Fibroblast of the aortic adventitia (primary cell): ENCODE data around the gene SMARCAL1. TPM values are rescaled to one million over a fixed set of nuclear protein-coding genes. Genes with fewer than 3 reads are reported as not detected.

Source experiments
- DNase-seq: peaks from one replicate; pipeline ENCODE4 v3.0.0-alpha.2; 2010; ENCODE audit warnings: low read depth
- H3K4me3 ChIP-seq: 2 replicates; pipeline ENCODE4 v1.5.1; 2011; ENCODE audit warnings: low read depth, mild to moderate bottlenecking, control low read depth, low read length, moderate library complexity
- CTCF ChIP-seq: IDR thresholded peaks from 2 replicates; pipeline ENCODE4 v1.5.1; 2011; ENCODE audit warnings: mild to moderate bottlenecking, low read length, control low read depth, inconsistent platforms; ENCODE audit not compliant: insufficient read depth
- total RNA-seq: library from RNA; depleted of rRNA; stranded (reverse); fragments of >200 nt; gene quantifications from 2 replicates; pipeline ENCODE4 v1.2.3, GENCODE V29; 2012; ENCODE audit warnings: low replicate concordance

The SMARCAL1 gene
- total RNA-seq = 20.6 and 32.8 TPM in 2 replicates

DNA sequence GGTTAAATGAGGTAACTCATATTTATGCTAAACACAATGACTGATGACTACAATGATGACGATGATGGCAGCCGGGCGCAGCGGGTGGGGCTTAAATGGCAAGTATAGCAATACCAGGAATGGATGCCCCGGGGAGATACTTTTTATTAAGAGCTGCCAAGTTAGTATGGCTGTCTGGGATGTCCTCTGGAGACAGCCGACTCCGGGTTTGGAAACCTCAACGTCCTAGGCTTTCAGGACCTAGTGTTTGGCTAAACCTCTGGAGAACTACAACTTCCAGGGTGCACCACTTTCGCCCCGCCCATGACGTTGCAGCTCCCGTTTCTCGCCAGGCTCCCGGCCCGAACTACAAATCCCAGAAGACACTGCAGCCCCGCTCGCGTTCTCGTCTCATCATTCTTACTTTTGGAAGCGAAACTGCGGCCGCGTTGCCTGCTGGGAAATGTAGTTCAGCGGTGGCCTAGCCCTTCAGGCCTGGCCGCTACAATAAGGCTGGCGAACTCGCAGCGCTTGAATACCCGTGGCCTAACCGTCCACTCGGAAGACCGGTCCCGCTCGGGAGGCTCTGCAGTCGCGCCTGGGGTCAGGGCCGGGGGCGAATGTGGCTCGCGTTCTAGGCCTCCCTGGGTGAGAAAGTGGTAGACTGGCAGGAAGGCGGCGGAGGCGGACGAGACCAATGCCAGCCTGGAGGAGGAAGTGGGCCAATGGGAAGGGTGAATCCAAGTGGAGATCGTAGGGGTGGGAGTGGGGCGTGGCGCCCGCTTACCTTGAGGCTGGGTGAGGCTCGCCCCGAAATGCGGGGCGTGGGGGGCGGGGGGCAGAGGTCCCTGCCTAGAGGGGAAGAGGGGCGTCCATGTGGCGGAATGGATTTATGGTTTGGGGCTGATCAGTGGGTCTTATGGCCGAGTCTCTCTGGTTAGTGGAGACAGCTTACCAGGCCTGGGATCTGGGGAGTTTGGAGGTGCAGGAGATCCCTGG is at the start of gene SMARCAL1:
TSS of gene SMARCAL1 (plus strand) at position 463 of the 978 bp plus-strand sequence. CDS start 2,221 bp downstream, outside the sequence.
- H3K4me3 ChIP-seq = peak within 1 kb of the TSS; percentile 89
- TF ChIP-seq CTCF = no peak
- peak; percentile 99 for DNase-seq

DNA sequence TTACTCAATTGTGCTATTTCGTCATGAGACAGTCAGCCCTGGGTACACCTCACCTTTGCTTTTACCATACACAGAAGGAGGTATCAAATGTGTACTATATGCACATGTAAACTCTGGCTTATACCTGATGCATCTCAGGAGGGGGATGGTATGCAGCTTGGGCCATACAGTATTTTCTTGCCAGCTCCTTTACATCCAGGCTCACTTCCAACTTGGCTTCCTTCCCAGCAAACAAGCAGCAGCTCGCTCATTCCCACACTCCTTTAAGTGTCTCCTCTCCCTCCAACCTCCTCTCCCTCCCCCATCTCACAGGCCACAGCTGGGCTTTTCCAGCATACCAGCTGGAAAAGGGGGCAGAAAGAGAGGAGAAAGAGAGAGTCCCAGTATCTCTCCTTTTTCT is 49.6 kb upstream of the SMARCAL1 start:
- no peak overlapping the region for H3K4me3 ChIP-seq
- TF ChIP-seq CTCF = no peak
- peak; percentile 69 for DNase-seq

GRCh38 chr2:216363221-216363620 is 49.1 kb upstream of the SMARCAL1 start:
- TF ChIP-seq CTCF = no peak
- no peak for DNase-seq
- H3K4me3 ChIP-seq = no peak overlapping the region

DNA sequence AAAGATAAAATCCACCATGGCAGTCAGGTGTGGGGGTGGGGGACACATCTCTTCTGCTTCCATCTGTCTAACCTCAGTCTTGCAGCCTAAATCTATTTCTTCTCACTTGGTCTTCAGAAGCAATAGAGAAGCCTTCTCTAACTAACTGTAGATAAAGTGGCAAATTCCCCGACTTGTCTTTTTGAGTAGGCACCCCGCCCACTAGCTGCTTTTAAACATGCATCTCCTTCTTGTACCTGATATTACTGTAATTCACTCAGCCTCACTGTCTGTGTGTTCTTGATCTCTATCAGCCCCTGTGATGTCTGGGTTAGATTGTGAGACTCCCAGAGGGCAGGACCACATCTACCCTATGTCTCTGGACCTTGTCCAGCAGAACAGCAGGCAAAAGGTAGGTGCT is 46.8 kb upstream of the SMARCAL1 start:
- H3K4me3 ChIP-seq = no peak overlapping the region
- TF ChIP-seq CTCF = no peak
- DNase-seq = no peak

DNA sequence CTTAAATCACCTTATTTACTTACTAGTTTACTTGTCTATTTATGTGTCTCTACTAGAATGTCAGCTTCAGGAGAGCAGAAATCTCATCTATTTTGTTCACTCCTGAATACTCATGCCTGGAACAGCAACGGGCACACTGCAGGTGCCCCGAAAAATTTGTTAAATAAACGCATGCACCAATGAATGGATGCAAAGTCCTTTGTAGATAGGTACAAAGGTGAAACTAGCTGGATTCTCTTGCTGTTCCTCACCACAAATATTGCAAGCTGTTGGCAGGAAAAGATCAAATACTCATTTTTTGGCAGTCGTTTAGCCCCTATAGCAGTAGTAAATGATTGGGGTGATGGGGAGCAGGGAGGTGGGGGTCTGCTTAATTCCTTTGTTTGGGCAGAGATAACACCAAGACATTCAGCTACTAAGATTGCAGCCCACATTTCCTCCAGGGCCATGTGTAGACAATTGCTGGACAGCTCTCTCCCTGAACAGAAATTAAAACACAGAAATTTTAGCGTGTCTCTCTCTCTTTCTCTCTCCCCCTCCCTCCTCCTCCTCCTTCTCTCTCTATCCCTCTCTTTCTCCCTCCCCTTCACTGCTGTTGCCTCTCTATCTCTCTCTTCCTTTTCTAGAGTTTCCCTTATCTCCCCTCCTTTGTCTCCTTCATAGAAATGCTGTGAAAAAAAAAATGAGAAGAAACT is 45.4 kb upstream of the SMARCAL1 start:
- DNase-seq = peak; percentile 48
- TF ChIP-seq CTCF = no peak
- H3K4me3 ChIP-seq = no peak overlapping the region

- H3K4me3 ChIP-seq = peak overlapping the region; percentile 6
Observed at GRCh38 chr2:216369821-216370220, 42.5 kb upstream of the SMARCAL1 start.

More at GRCh38 chr2:216369821-216370220, 42.5 kb upstream of the SMARCAL1 start:
- DNase-seq = no peak
- no peak for TF ChIP-seq CTCF
